Dermis microvascular lymphatic vessel endothelial cell (primary cell): ENCODE measurements around the gene VPS36. TPM values are rescaled to one million over a fixed set of nuclear protein-coding genes. Genes with fewer than 3 reads are reported as not detected.
"Not testable (repeated sequence)": the region's sequence is repeated elsewhere in the genome, so short reads cannot be mapped to it uniquely, and the experiment has no call there.

Experiments used
- DNase-seq, 2 donors: peaks; one replicate each; pipeline versions ENCODE4 v3.0.0 to v3.0.0-alpha.2; 2010; ENCODE audit warnings: low read depth in 2 of 2
- total RNA-seq: library from RNA; depleted of rRNA; stranded (reverse); fragments of >200 nt; gene quantifications from 2 replicates; pipeline ENCODE4 v1.2.1, GENCODE V29; 2014

VPS36 gene
- total RNA-seq, 1 donor from 2014 or later = 18.9 TPM

- no peak for DNase-seq
These were observed 3.1 kb downstream of the VPS36 start for GRCh38 chr13:52447354-52447753.

GRCh38 chr13:52446265-52446664 is 4.2 kb downstream of the VPS36 start:
- no peak for DNase-seq

- no peak for DNase-seq
These were observed 18.0 kb downstream of the VPS36 start for GRCh38 chr13:52432456-52432855.

GRCh38 chr13:52428295-52428694 is 22.1 kb downstream of the VPS36 start:
- peak; percentile 92 to 98 for DNase-seq

- DNase-seq = no peak
These were observed 29.2 kb downstream of the VPS36 start for GRCh38 chr13:52421216-52421615.

- no peak for DNase-seq
These were observed 31.4 kb downstream of the VPS36 start for GRCh38 chr13:52419080-52419479.

- peak in 1 of 2 donors; percentile 51 for DNase-seq
These were observed 35.5 kb downstream of the VPS36 start for GRCh38 chr13:52414963-52415362.

- no peak for DNase-seq
These were observed 36.4 kb downstream of the VPS36 start for GRCh38 chr13:52414051-52414450.

- DNase-seq = no peak
These were observed 38.3 kb downstream of the VPS36 start for GRCh38 chr13:52412128-52412527.

- DNase-seq = no peak
These were observed 38.8 kb downstream of the VPS36 start for GRCh38 chr13:52411629-52412028.

GRCh38 chr13:52408071-52408658 is 42.3 kb downstream of the VPS36 start:
- DNase-seq = not testable (repeated sequence)

- DNase-seq = not testable (repeated sequence)
These were observed 43.0 kb downstream of the VPS36 start for GRCh38 chr13:52407436-52407835.

- no peak for DNase-seq
These were observed 43.8 kb downstream of the VPS36 start for GRCh38 chr13:52406629-52407028.

GRCh38 chr13:52405767-52406494 is 44.5 kb downstream of the VPS36 start, which contains the start of gene THSD1:
THSD1 (minus strand) TSS chr13:52406172; CDS start chr13:52402600, 3,572 bp downstream.
- peak; percentile 79 to 87 for DNase-seq

GRCh38 chr13:52405369-52405766 is 45.1 kb downstream of the VPS36 start:
- peak in 1 of 2 donors; percentile 5 for DNase-seq

- DNase-seq = peak in 1 of 2 donors; percentile 70
These were observed 50.7 kb downstream of the VPS36 start for GRCh38 chr13:52399708-52400107.

GRCh38 chr13:52399046-52399445 is 51.4 kb downstream of the VPS36 start:
- DNase-seq = no peak

GRCh38 chr13:52395704-52396103 is 54.7 kb downstream of the VPS36 start:
- no peak for DNase-seq

GRCh38 chr13:52394586-52394985 is 55.8 kb downstream of the VPS36 start:
- DNase-seq = no peak

GRCh38 chr13:52393572-52394357 is 56.7 kb downstream of the VPS36 start:
- DNase-seq = peak in 1 of 2 donors; percentile 83

GRCh38 chr13:52387721-52388120 is 62.7 kb downstream of the VPS36 start:
- no peak for DNase-seq

GRCh38 chr13:52385870-52386269 is 64.6 kb downstream of the VPS36 start:
- peak in 1 of 2 donors; percentile 18 for DNase-seq
